ENCODE data around the gene MRPS6.

The MRPS6 gene

DNA sequence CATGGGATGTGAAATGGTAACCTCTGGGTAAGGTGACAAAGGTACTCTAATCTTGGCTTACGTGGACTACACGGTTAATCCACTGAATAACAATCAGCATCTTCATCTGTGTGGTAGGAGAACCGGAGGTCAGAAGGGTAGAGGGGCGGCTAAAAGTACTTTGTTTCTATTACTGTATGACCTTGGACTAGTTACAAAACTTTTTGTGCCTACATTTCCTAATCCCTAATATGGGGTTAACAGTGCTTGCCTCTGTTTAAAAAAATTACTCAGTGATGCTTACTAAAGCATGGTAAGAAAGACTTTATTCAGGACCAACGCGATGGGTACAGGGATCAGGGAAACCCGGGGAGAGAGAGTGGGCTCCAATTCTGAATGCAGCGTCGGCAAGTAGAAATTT, 1.7 kb upstream of the MRPS6 start:
- no peak for DNase-seq (ENCODE audit: low read depth)

DNA sequence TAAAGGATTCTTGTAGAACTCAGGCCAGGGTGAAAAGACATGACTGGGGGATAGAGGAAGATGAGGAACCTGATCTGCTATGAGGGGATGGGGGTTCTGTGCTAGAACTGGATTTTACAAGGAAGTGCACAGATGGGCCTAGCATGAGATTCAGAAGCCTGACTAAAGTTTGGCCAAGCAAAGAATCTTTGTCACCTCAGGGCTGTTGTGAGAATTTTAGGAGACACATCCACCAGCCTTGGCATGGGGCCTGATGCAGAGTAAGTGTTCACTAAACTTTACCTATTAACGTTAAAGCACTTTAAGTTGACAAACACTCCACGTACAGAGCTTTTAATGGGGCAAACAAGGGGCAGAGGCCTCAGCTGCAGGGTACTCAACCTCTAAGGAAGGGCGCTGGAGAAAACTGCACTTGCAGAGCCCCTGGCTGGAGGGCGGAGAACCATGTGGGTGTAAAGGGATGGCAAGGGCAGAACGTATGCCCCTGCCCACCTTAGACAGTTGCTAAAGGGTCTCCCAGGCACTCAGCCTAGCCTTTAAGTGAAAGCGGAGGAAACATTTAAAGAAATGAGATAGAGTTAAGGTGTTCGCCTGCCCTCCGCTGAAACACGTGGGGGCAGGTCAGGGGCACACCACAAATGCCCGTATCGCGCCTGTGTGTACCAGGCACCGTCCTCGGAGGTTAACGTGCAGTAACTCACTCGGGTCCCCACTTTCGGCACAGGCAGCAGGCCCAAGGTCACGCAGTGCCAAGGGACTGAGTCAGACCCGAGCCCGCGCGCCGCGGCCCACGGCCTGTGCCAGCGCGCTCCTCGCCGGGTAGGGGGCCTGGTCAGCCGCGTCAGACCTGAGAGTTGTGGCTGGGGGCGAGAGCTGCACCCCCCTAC, 990 bp upstream of the MRPS6 start:
- no peak for DNase-seq (ENCODE audit: low read depth)

DNA sequence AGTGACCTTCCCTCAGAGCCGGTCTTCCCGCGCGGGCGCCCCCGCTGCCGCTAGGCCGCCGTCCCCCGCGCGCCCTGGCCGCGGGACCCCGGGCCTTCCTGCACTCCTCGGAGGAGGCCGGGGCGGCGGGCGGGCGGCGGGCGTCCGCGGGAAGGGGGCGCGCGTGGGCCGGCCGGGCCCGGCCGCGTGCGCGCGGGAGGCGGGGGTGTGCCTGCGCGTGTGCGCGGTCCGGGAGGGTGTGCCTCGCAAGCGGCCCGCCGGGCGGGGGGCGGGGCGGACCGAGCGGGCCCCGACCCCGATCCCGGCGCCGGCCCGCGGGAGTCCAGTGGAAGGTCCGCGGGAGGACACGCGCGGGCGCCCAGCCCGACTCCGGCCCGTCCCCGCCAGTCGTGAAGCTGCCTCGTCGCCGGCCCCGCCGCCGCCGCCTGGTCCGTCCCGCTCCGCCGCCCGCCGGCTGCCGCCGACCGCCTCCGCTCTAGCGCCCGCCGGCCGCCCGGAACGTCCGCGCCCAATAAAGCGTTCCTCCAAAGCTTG, 438 bp downstream of the MRPS6 start:
- DNase-seq (ENCODE audit: low read depth) = no peak

DNA sequence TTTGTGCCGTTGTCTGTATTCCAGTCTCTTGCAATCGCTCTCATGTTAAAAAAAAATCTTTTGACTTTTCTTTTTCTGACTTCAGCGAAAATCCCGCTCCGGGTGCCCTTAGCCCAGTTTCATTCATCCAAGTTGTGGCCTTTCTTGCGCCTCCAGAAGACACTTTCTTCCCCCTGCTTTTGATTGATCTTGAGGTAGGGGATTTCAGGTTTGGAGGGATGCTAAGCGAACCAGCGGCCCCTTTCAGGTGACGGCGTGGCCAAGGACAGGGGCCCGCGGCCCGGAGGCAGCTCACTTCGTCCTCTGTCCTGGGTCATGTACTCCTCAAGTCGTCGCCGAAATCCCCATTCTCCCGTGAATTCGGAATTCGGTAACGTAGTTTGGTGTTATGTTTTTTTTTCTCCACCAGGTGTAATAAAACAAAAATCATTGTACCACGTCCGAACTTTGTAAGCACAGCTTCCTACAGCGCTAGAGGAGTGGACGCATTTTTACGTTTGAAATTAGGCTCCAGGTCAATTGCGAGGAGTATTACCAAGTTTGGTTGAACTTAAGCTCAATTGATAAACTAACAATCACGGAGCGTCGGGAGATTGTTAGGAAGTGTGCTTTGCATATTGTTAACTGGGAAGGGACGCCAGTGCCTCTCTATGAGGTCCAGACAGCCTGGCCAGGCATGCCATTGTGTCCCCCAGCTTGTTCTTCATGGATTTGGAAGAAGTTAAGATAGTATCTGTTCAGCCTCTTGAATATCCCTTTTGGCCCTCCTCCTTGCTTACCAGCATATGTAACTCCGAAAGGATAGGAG, 1.1 kb downstream of the MRPS6 start:
- DNase-seq (ENCODE audit: low read depth) = no peak

DNA sequence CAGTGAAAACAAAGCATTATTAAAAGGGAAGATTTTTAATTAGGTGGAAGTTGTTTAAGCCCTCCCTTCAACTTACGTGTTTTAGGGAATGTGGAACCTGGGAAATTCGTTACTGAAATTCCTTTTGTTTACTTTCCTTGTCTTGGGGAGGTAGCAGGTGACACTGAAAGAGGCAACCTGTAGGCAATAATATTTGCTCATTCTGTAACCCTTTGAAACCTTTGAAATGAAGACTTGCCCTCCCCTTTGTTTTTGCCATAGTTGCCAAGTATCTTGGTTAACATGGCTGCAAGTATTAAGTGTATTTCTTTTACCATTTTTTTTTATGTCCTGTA, 1.7 kb downstream of the MRPS6 start:
- DNase-seq (ENCODE audit: low read depth) = no peak

DNA sequence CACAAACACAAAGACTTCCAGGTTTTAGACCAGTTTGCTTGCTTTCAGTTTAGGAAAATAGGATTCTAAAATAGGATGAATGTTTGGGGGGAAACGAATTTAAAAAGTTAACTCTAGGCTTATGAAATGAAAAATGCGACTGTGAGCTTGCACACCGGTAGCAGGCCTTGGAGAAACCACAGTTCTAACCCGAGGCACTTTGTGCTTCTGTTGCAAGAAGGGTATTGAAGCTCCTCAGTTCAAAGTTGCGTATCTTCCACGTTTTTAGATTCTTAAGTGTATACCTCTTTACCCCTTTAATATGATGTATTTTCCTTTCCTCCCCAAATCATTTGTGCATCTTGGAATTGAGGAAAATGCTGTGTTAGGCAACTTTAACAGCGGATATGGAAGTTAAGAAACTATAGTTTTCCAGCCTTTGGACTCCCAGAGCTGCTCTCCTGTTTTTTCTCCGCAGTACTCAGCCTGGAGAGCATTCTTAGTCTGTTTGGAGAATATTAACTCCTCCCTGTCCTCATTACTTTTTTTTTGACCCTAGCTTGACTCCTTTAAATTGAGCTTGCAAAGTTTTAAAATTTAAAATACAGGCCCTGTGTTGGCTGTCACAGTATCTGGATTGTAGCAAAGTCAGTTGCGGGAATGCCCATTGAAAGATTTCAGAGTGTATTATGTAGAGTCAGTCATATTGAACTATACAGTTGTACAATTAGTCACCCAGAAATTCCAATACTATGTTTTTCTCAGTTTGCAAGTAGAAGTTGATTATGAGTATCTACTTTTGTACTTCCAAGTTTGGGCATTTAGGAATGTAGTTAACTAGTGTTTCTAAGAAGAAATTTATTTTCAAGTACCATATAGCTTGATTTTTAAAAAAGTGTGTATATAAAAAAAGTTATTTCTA, 2.6 kb downstream of the MRPS6 start:
- no peak for DNase-seq (ENCODE audit: low read depth)

DNA sequence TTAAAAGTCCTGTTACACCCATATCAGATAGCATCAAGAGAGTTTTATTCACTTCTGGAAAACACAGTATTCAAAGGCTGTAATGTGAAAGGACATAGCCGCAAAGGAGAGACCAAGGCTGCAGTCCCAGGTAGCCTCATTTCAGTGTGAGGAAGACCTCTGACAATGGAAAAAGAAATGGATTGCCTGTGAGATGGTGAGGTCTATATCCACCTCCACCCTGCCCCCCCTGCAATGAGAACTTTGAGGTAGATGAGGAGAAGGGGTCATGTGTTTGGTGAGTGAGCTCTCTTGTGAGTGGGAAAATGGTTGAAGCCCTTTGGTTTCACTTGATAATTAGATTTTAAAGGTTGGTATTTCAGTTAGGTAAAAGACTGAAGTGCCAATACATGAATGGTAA, 3.5 kb downstream of the MRPS6 start:
- no peak for DNase-seq (ENCODE audit: low read depth)

DNA sequence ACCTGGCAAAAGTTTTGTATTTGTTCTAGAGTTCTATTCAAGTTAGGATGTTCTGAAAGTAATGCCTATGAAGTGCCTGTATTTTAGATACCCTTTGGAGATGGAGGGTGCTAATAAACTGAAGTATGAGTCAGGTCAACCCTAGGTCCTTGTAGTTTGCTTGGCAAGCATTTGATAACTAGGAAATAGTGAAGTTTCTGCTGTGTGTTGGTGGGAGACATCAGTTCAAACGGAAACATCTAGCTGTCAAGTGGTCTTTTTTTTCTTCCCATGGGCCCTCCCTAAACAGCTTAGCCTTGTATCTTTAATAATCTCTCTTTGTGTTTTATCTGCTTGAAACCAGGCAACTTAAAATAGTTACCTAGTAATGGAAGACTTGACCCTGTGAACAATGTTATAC, 4.5 kb downstream of the MRPS6 start:
- DNase-seq (ENCODE audit: low read depth) = no peak

DNA sequence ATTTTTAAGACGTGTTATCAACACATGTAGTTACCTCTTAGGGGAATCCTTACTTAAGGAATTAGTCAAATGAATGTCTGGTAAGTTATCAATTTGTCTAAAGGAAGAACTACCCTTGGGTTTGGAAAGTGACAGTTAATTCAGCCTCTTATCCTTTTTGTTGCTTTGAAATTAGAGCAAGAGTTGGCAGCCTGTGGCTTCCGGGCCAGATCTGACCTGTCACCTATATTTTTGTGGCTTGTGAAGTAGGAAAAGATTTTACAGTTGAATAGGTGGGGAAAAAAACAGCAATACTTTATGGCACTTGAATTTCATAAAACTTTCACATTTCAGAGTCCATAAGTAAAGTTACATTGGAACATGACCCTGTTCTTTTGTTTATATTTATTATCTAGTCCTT, 5.5 kb downstream of the MRPS6 start:
- DNase-seq (ENCODE audit: low read depth) = no peak

DNA sequence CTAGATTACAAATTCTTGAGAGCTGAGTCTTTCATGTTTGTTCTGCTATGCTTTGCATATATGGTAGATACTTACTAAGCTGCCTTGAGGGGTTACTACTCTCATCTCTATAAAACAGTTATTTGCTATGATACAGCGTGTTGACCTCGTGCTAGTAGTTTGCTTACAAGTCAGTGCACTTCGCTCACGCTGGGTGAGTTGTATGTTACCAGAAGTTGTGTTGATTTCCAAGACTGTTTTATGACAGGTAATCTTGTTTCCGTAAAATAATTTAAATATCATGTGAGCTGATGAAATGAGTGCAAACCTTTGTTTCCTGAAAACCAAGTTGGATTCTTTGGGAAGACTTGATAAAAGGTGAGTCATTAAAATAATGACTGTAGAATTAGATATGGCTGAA, 7.3 kb downstream of the MRPS6 start:
- DNase-seq (ENCODE audit: low read depth) = no peak

DNA sequence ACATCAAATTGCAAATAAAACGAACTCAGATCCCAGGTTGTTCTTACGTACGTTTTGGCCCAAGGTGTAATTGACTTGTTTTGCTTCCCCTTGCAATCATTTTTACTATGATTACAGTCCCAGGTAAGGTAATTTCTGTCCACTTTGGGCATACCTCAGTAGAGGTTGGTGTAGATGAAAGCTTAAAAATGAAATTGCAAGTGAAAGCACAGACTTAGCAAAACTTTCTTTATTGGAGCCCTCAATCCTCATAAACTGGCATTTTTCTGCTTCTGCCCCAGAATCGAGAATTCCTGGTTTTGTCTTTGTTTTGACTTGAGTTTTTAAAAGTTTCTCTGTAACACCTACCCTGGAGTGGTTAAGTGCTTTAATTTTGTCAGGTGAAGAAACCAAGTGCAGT, 9.4 kb downstream of the MRPS6 start:
- DNase-seq (ENCODE audit: low read depth) = no peak

DNA sequence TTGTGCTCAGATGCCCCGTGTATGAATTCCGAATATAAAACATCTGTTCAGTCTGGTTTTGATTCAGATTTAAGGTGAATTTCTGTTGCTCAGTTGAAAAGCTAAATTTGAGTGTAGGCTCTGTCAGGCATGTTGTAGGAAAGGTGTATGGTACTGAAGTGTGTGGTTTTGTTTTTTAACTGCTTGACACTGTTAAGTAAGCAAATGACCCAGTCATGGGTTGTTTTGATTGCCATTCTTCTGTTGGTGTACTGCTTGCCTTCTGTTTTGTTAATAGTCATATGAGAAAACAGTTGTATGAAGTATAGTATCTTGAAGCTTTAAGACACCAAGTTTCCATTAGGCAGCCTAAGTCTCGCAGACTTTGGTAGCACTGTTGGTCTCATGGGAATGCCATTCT, 10.0 kb downstream of the MRPS6 start:
- DNase-seq (ENCODE audit: low read depth) = no peak

DNA sequence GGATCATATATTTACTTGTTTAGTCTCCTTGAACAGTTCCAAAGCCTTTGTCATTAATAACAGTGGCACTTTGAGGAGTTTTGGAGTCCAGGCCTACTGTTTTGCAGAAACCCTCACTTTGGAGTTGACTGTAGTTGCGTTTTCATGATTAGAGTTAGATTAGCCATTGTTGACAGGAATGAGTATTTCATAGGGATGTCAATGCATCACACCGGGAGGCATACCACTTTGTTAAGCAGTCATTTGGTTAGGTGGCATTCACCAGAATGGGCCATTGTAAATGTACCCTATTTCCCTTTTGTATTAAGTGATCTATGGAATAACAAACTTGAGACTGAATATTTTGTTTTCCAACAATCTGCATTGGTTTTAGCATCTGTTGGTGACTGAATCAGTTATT, 11.8 kb downstream of the MRPS6 start:
- no peak for DNase-seq (ENCODE audit: low read depth)

DNA sequence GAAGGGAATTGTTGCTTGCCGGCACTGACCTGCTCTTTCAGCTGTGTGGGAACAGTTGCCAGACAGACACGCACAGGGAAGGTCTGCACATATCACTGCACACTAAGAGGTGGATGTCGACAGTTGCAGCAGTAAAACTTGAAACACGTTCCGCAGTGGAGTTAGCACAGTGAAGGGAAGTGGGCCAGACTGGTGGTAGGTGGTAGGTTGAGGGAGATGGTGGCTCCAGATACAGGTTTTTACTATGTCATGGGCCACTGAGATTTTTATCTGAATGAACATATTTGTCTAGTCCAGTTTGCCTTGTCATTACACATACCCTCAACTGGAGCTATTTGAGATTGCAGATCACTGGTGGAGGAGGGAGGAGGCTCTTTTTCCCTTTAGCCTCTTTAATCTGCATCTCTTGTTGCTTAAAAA, 13.5 kb downstream of the MRPS6 start:
- DNase-seq (ENCODE audit: low read depth) = no peak

DNA sequence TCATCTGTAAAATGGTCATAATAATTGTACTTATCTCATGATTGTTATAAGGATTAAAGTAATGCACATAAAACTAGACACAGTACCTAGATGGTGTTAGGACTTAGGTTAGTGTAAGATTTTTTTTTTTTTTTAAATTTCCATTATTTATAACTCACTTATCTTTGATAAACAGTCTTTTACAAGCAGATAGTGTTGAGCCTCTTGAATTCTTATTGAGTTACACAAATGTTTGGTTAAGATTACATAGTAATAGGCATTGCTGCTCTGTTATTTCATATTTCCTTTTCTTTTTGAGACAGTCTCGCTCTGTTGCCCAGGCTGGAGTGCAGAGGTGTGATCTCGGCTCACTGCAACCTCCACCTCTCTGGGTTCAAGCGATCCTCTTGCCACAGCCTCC, 15.4 kb downstream of the MRPS6 start:
- no peak for DNase-seq (ENCODE audit: low read depth)

DNA sequence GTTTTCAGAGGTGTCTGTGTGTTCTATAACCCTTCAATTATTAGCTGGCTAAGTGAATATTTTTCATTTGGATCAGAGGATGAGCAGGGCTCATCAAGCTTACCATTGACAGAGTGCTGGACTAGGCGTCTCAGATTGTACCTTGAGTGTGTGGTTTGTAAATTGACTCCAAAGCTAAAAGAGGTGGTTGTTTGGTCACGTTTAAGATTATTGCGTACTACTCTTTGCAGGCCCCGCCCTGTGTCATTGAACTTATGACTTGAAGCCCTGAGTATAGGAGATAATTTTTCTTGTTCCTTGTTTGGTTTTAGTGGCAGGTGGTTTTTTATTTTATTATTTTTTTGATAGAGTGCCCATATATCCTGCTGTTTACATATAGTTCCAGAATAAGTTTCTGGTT, 17.7 kb downstream of the MRPS6 start:
- no peak for DNase-seq (ENCODE audit: low read depth)

DNA sequence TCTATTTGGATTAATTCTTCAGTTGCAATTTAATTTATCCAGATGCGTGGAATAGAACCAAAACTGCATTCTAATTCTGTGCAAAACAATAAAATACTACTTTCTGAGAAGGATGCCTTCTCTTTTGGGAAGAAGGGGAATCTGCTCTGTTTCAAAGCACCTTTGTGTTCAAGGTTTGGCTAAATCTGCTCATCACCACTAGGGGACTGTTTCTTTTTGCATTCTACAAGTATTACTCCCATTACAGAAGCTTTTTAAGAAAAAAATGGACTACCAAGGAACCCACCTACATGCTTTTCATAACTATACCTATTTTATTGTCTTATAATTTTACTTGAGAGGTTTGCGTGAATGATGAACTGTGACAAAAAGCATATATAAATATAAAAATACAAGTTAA, 18.2 kb downstream of the MRPS6 start:
- no peak for DNase-seq (ENCODE audit: low read depth)

DNA sequence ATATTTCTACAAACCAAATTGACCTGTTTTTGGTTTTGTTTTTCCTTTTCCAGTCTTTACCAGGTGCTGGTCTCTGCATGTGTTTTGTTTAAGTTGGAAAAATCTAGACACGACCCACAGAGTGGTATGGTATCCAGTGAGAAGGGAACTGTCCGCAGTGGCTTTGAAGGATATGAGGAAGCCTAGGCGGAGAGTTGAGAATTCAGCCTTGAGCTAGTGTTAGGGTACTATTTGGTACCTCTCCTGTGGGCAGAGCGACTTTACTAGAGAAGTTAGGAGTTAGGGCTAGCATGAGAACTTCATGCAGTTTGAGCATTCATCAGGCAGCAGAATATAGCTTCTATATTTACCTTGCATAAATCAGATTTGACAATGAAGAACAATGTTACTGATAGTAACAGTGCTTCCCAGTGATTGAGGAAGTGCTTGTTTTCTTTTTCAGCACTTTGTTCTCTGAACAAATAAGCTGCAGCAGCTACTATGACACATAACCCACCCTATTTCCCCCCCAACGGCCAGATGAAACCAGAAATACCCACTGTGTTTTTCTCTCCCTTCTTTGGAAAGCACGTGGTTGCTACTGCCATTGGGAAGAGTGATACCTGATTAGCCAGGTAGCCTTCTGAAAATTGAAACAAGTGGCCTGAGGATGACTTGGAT, 19.0 kb downstream of the MRPS6 start:
- no peak for DNase-seq (ENCODE audit: low read depth)

DNA sequence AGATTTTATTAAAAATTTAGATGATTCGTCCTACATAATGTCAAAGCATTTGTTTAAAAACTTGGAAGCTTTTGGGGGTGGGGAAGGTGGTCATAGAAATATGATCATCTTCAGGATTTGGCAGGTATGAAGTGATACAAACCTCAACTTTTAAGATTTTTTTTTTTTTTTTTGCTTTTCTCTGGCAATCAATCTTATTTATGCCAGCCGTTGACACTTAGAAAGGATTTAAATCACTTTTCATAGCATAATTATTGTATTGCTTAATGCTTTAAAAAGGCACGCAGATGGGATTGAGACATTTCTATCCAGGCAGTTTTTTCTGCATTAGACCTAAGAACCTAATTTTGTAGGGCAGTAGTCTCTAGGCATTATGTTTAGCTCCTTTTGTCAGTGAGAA, 19.7 kb downstream of the MRPS6 start:
- DNase-seq (ENCODE audit: low read depth) = no peak

DNA sequence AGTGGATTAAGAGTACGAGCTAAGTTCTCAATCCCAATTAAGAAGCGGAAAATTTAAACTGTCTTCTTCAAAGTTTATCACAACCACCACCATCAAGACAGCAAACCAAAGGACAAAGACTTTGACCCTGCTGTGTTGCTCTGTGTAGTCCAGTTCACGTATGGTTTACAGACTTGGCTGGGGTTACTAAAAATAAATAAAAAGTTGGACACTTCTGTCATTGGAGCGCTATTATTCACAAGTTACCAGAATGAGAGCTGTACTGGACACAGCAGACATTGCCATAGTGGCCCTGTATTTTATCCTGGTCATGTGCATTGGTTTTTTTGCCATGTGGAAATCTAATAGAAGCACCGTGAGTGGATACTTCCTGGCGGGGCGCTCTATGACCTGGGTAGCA, 21.6 kb downstream of the MRPS6 start:
- DNase-seq (ENCODE audit: low read depth) = no peak

DNA sequence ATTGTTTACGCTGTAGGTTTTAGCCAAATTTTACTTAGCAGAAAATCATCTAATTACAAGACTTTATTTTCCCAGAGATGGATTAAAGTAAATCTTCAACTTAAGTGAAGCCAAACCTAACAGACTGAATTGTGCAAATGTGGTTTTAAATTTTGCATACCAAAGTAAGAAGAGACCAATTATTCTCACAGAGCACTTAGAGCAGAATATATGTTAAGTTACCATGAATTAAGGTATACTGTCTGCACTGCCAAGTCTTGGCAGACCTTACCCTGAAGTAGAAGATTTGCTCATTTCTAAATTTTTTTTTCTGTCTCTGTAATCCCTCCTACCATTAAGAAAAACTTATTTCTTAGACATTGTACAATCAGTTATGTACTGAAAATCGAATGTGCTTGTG, 24.1 kb downstream of the MRPS6 start:
- no peak for DNase-seq (ENCODE audit: low read depth)

DNA sequence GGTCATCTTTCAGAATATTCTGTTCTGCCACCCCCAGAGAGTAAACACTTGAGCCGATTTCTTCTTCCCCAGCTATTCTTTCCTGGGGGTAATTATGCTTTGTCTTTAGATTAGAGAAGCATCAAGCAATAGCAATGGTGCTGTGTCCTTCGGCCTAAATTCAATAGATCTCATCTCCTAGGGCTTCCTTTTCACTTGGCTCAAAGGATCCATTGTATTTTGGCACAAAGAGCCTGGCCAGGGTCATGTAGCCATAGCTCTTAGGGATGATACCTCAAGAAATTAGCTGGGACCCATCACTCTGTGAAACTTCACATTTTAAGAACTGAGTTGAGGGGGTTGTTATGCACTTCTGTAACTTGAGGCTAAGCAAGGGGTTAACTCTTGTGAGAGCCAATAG, 27.0 kb downstream of the MRPS6 start:
- DNase-seq (ENCODE audit: low read depth) = no peak
